OCI-LY1 (cell line): ENCODE results near the gene CD302.

Source experiments
- CTCF ChIP-seq: fragments of 200-600 bp; sonication (generic), shearing (Covaris generic); IDR thresholded peaks from 2 replicates; pipeline ENCODE4 v1.5.1; 2017; ENCODE audit warnings: mild to moderate bottlenecking, antibody characterized with exemption, low read length, moderate library complexity, mixed read lengths
- EZH2 ChIP-seq: fragments of 200-600 bp; sonication (generic), shearing (Covaris generic); IDR thresholded peaks from 2 replicates; pipeline ENCODE4 v1.8.0; 2017; ENCODE audit warnings: borderline replicate concordance, mixed run types, mild to moderate bottlenecking, antibody characterized with exemption, low read length, moderate library complexity, mixed read lengths

- no peak for TF ChIP-seq CTCF
- no peak for TF ChIP-seq EZH2
Observed at GRCh38 chr2:159785195-159785594, 12.8 kb downstream of the CD302 start.
